HG03442 (cell line): Measurements from ENCODE around the gene RIBC1.
"Not testable (repeated sequence)": the region's sequence is repeated elsewhere in the genome, so short reads cannot be mapped to it uniquely, and the experiment has no call there.

Source experiments
- ATAC-seq: cut with Tn5 transposase; IDR thresholded peaks from one replicate; pipeline ENCODE4 v1.9.1; 2021; ENCODE audit warnings: mild to moderate bottlenecking, moderate library complexity; ENCODE audit not compliant: unreplicated experiment

RIBC1 gene

GRCh38 chrX:53433651-53434639 lies 11.3 kb downstream of the RIBC1 start, which contains the start of gene HSD17B10:
TSS of gene HSD17B10 (minus strand) at chrX:53434370. CDS start at chrX:53434345, 25 bp downstream.
- ATAC-seq: peak; percentile 95

- ATAC-seq: peak; percentile 68
These were observed 13.3 kb downstream of the RIBC1 start for GRCh38 chrX:53435997-53436396.

GRCh38 chrX:53437206-53437605 lies 14.5 kb downstream of the RIBC1 start:
- no peak for ATAC-seq

GRCh38 chrX:53438174-53438831 lies 15.6 kb downstream of the RIBC1 start:
- ATAC-seq: no peak

- ATAC-seq: no peak
These were observed 16.2 kb downstream of the RIBC1 start for GRCh38 chrX:53438832-53439230.

GRCh38 chrX:53440101-53440500 lies 17.4 kb downstream of the RIBC1 start:
- ATAC-seq: no peak

GRCh38 chrX:53440621-53441517 lies 18.2 kb downstream of the RIBC1 start:
- peak; percentile 6 for ATAC-seq

GRCh38 chrX:53441531-53442321 lies 19.1 kb downstream of the RIBC1 start:
- ATAC-seq: peak; percentile 71

GRCh38 chrX:53442322-53442631 lies 19.6 kb downstream of the RIBC1 start:
- ATAC-seq: no peak

- no peak for ATAC-seq
These were observed 23.3 kb downstream of the RIBC1 start for GRCh38 chrX:53445977-53446376.

GRCh38 chrX:53447441-53447840 lies 24.8 kb downstream of the RIBC1 start:
- ATAC-seq: no peak

- no peak for ATAC-seq
These were observed 27.0 kb downstream of the RIBC1 start for GRCh38 chrX:53449632-53450031.

- ATAC-seq: no peak
These were observed 30.1 kb downstream of the RIBC1 start for GRCh38 chrX:53452812-53453211.

- no peak for ATAC-seq
These were observed 33.6 kb downstream of the RIBC1 start for GRCh38 chrX:53456254-53456653.

- no peak for ATAC-seq
These were observed 35.4 kb downstream of the RIBC1 start for GRCh38 chrX:53458082-53458481.

GRCh38 chrX:53468659-53469058 lies 46.0 kb downstream of the RIBC1 start:
- ATAC-seq: not testable (repeated sequence)

- no peak for ATAC-seq
These were observed 48.7 kb downstream of the RIBC1 start for GRCh38 chrX:53471346-53471745.

GRCh38 chrX:53474707-53475106 lies 52.0 kb downstream of the RIBC1 start:
- ATAC-seq: no peak

- ATAC-seq: no peak
These were observed 53.7 kb downstream of the RIBC1 start for GRCh38 chrX:53476371-53476770.

- no peak for ATAC-seq
These were observed 56.6 kb downstream of the RIBC1 start for GRCh38 chrX:53479301-53479700.
